ENCODE data around the gene EML4.
A peak's percentile ranks its signal among the peaks of the same experiment; 100 is the strongest.
"Not testable (repeated sequence)": the region's sequence is repeated elsewhere in the genome, so short reads cannot be mapped to it uniquely, and the experiment has no call there.

Gene EML4

DNA sequence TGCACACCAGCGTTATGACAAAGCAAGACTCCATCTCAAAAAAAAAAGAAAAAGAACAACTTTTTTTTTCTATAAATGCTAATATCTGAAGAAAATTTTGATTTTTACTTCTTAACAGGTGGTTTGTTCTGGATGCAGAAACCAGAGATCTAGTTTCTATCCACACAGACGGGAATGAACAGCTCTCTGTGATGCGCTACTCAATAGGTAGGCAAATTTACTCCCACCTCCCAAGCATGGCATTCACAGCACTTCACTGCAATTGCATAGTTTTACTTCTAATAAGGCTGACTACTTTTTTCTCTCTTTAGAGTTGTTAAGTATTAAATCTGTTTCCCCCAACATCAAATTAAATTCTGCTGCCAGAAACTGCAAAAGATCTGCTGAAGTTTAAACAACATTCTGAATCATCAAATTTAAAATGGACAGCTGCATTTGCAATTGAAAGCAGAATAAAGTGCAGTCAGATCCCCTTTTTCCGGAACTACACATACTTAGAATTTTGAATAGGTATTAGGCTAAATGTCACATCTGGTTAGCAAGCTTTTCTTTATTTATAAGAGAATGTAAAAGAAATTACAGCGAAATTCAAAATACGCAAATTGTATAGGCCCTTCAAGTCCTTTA lies 146.8 kb downstream of the EML4 start:
- no peak for DNase-seq

DNA sequence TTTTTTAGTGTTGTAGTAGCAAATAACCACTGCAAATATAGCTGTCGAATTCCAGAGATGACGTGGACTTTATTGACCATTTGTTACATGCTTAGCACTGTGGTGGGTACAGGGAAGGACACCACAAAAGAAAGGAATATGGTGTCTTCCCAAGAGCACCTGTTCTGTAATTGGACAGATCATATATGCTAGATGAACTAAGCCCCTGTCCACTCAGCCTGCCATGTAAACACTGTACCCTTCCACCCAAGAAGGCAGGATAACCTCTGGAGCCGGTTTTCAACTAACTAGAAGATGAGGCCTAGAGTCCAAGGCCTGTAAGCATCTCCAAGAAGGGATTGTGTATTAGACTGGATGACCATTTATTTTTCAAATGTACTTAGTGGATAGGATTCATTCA lies 147.8 kb downstream of the EML4 start:
- DNase-seq = no peak

DNA sequence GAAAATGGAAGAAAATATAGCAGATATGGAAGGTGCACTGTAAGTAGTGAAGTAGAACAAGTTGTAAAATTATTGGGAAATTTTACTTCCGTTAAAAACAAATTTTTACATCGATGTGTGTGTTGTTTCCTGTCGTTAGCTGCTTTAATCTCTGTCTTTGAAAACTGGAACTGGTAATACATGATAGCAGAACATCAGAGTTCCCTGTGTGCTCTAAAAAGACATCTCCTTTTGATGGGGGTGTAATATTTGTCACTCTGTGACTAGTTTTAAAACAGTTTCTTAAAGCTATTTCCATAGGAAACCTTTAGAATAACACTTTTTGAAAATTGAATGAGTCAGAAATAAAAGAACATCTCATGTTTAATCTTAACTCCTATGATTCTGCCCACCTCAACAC lies 148.3 kb downstream of the EML4 start:
- DNase-seq = peak in 1 of 6 experiments; percentile 25

DNA sequence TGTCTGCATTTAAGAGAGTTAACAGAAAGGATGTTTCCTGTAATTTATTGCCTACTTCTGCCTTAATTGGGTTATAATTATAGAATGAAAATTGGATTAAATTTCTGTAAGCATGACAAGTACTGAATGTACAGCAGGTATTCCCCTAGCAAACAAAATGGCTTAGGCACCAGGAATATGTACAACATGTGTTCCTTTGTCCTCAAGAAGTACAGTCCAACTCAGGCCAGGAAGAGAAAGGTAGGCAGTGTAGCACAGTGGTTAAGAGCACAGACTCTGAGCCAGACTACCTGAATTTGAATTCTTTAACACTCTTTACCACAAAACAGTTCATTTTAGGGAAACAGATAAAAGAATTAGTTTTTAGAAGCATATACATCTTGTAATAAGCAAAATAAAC lies 148.8 kb downstream of the EML4 start:
- no peak for DNase-seq

DNA sequence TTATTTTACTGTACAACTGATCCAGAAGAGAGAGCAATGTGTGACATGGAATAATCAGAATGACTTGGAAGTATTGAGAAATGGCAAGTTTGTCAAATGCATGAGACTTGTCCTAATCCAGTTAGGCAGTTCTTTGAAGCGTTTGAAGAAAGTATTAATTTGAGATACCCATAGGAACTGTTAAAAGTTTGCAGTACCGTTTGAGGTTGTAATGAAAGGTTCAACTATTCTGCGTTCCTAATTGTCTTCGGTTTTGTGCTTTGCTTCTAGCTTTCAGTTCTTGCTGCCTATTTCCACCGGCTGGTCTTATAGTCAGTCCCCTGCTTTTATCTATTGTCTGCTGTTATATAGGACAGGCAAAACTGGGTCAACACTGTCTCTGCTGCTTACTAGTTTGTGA lies 150.1 kb downstream of the EML4 start:
- no peak for DNase-seq

DNA sequence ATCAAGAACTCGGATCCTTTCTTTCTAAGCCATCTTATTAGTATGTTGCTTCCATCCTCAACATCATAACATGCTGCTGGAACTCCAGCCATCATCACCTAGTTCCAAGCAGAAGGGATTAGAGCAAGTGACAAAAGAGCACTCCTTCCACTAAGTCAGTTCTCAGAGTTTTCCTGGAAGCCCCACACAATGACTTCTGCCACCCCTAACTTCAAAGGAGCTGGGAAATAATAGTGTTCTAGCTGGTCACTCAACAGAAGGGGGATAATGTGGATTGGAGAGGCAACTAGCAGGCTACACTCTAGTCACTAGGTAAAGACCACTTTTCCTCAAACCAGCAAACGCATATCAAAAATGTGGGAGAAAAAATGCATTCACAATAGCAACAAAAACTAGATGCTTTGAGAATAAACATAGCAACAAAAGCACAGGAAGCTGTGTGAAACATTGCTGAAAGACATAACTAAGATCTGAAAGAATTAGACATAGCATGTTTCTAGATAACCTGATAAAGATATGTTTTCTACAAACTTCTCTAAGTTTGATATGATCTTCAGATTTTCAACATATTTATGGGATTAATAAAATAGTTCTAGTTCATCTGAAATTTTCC lies 152.4 kb downstream of the EML4 start:
- no peak for DNase-seq

- no peak for DNase-seq
These were observed 155.1 kb downstream of the EML4 start for GRCh38 chr2:42324244-42324643.

DNA sequence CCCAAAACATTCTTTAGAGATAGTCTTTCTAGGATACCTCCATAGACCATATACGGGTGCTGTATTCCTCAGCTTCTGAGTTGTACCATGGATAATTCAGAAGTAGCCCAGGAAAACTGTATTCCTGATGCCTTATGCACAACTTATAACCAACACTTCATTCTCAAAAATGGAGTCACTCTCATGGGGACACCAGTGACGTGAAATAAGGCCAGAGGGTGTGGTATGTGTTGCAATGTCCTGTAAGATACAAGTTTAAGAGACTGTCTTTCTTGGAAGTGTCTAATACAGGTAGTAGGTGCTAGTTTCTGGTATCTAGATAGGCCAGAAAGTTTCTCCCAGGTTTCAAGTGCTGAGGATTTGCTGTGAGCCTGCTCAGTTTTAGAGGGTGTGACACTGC lies 155.8 kb downstream of the EML4 start:
- no peak for DNase-seq

DNA sequence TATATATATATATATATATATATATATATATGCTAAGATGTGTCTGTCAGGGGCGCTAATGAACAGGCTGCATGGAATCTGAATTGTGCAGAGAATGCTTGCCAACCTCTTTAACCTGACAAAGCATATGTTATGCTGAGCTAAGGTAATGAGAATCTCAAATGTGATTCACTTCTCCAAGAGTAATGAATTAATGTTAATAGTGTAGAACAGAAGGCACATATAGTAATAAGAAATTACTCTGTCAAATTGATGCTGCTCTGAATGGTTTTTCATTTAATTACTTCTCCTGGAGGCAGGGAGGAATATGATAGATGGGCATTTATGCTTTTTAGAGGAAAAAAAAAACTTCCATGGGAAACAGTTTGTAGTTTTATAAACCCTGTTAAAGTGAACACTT lies 156.5 kb downstream of the EML4 start:
- no peak for DNase-seq

GRCh38 chr2:42327125-42327524 lies 158.0 kb downstream of the EML4 start:
- DNase-seq = no peak

GRCh38 chr2:42328148-42328833 lies 159.1 kb downstream of the EML4 start:
- DNase-seq = peak in 2 of 6 experiments; percentile 27 to 38

DNA sequence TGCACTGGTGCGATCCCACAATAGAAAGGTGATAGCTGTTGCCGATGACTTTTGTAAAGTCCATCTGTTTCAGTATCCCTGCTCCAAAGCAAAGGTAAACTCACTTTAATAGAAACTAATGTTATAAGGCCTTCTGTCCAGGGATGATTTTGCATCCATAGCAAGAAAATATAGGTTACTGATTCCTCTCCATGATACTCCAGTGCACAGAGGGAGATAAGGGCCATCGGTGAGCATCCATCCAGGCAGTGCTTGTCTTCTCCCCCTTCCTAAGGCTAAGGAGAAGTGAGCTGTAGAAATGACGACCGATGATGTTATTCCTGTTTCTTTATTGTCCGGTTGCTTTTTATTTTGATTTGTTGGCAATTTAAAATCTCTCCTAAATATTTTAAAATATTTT lies 159.8 kb downstream of the EML4 start:
- no peak for DNase-seq

- no peak for DNase-seq
These were observed 160.6 kb downstream of the EML4 start for GRCh38 chr2:42329736-42330135.

GRCh38 chr2:42331569-42332284 lies 162.6 kb downstream of the EML4 start:
- no peak for DNase-seq

GRCh38 chr2:42332575-42332974 lies 163.4 kb downstream of the EML4 start:
- no peak for DNase-seq

DNA sequence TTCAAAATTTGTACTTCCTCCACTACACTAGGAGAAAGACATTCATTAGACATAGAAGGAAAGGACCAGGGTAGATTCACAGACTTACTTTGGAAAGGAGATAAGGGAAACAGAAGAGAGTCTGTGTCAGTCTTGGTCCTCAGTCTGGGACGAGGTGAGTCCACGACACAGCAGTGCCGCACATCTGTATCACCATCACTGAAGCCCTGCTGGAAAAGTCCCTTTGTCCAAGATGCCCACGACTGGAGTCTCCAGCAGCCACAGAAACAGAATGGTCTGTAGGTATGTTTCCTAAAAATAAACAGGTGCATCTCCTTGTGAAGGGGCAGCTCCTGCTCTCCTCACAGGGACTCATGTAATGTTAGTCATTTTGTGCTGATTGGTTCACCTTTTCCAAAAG lies 164.4 kb downstream of the EML4 start:
- no peak for DNase-seq

- DNase-seq = no peak
These were observed 165.1 kb downstream of the EML4 start for GRCh38 chr2:42334220-42334619.

GRCh38 chr2:42334865-42335264 lies 165.7 kb downstream of the EML4 start:
- not testable (repeated sequence) for DNase-seq

- no peak for DNase-seq
These were observed 166.5 kb downstream of the EML4 start for GRCh38 chr2:42335514-42336104.

- no peak for DNase-seq
These were observed 167.3 kb downstream of the EML4 start for GRCh38 chr2:42336361-42336965.

DNA sequence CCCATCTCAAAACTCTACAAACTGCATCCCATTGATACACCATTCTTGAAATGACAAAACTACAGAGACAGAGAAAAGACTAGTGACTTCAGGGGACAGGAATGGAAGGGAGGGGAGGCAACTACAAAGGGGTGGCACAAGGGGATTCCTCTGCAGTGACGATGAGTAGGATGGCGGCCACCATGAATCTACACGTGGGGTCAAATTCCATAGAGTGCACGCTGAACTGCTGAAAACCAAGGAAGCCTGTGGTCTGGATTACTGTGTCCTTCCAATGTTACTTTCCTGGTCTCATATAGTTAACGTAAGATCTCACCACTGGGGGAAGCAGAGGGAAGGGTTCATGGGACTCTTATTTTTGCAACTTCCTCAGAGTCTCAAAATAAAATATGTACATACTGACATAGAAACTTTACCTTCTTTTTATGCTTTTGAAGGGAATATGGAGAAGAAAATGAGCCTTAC lies 168.2 kb downstream of the EML4 start:
- no peak for DNase-seq

GRCh38 chr2:42337846-42338566 lies 168.9 kb downstream of the EML4 start:
- DNase-seq = no peak
